ENCODE results near the gene SLC7A6OS.

DNA sequence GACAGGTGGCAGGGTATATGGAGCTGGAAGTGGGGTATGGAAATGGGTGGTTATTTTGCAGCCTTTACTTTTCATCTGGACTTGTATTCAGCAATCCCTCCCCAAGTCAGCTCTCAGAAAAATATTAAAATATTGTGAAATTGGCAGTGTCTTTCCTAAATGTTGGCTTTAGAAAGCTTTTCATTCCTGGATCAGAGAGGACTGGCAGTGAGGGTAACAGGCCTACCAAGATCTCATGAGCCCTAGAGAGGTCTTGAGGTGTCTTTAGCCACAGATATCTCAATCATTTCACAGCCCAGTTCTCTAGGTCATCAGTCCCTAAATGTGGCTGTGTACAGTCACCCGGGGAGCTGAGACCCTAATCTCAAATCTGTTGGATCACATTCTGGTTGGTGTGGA, 22.5 kb downstream of the SLC7A6OS start:
- TF ChIP-seq BHLHE40 (IDR thresholded peaks at IDR 0.05; ENCODE audit: borderline replicate concordance in 1 of 2, low read depth in 2 of 2, low read length in 1 of 2), result no peak
- no peak for TF ChIP-seq POLR2A (IDR thresholded peaks at IDR 0.05; ENCODE audit: low read depth, low read length)
- TF ChIP-seq, protein P1, sequence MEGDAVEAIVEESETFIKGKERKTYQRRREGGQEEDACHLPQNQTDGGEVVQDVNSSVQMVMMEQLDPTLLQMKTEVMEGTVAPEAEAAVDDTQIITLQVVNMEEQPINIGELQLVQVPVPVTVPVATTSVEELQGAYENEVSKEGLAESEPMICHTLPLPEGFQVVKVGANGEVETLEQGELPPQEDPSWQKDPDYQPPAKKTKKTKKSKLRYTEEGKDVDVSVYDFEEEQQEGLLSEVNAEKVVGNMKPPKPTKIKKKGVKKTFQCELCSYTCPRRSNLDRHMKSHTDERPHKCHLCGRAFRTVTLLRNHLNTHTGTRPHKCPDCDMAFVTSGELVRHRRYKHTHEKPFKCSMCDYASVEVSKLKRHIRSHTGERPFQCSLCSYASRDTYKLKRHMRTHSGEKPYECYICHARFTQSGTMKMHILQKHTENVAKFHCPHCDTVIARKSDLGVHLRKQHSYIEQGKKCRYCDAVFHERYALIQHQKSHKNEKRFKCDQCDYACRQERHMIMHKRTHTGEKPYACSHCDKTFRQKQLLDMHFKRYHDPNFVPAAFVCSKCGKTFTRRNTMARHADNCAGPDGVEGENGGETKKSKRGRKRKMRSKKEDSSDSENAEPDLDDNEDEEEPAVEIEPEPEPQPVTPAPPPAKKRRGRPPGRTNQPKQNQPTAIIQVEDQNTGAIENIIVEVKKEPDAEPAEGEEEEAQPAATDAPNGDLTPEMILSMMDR (IDR thresholded peaks at IDR 0.05 in 2 of 3, conservative IDR thresholded peaks at IDR 0.05 in 1 of 3; ENCODE audit: control insufficient read depth in 2 of 3, extremely low read depth in 1 of 3, insufficient read depth in 1 of 3, low read depth in 3 of 3, low read length in 3 of 3), result no peak
- TF ChIP-seq SRF (IDR thresholded peaks at IDR 0.05; ENCODE audit: low read depth in 2 of 2, low read length in 2 of 2), result no peak
- no peak for TF ChIP-seq ZNF217 (IDR thresholded peaks at IDR 0.05)
